GM21423 (cell line): ENCODE measurements around the gene ASB2.

Source experiments
- ATAC-seq: cut with Tn5 transposase; IDR thresholded peaks from one replicate; pipeline ENCODE4 v1.9.1; 2021; ENCODE audit warnings: mild to moderate bottlenecking, moderate library complexity; ENCODE audit not compliant: unreplicated experiment

The ASB2 gene

DNA sequence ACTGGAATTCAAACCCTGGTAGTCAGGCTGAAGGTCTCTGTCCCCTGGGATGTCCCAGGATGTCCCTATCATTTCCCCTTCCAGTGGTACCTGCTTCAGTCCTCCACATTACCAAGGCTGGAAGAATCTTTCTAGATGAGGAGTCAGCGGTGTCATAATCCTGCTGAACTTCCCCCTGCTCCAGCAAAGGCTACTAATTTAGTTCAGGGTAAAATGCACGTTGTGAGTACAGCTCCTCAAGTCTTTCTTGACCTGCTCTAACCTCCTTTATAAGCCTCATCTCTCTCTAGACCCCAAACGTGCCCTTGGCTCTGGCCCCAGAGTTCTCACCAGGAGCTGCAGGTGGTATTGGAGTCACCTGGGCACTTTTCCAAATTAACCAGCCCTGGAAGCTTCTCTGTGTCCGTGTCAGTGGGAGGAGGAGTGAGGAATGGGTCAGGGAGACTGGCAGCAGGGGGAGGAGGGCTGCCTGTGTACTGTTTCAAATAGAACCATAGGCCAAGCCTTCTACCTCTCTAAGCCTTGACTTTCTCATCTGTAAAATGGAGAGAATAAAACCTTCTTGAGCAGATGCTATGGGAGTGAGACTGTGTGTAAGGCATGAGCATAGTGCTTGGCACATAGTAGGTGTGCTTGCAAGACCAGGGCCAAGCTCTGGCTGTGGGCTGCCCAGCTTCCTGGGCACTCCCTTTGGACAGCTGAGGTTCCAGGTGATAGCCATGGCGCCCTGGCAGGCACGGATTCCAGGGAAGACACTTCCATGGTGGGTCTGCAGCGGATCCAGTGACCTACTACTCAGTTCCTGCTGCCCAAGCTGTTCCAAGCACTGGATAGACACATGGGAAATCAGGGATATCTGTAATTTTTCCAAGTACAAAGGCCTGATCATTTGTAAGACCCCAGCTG is 24.5 kb downstream of the ASB2 start:
- ATAC-seq: no peak

DNA sequence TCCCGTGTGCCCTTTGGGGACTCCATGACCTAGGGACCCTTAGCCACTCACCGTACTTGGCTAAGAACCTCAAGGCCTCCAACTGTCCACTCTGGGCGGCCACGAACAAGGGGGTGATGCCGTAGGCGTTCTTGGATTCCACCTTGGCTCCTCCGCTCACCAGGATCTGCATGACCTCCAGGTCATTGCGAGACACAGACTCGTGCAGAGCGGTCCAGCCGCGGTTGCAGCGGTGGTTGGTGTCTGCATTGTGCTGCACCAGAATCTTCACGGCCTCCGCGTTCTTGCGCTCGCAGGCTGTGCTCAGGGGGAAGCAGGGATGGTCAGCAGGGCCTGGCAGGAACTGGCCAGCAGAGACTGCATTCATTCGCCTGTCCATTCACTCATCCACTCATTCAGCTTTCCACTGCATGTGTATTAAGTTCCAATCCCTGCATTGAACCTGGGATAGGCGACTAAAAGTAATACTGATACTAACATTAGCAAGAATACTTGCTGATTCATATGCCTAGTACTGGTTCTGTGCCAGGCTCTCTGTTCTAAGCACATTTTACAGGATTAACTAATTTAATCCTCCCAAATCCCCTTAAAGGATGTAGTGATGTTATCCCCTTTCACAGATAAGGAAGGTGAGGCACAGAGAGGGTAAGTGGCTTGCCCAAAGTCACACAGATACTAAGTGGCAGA is 25.3 kb downstream of the ASB2 start:
- ATAC-seq: no peak

DNA sequence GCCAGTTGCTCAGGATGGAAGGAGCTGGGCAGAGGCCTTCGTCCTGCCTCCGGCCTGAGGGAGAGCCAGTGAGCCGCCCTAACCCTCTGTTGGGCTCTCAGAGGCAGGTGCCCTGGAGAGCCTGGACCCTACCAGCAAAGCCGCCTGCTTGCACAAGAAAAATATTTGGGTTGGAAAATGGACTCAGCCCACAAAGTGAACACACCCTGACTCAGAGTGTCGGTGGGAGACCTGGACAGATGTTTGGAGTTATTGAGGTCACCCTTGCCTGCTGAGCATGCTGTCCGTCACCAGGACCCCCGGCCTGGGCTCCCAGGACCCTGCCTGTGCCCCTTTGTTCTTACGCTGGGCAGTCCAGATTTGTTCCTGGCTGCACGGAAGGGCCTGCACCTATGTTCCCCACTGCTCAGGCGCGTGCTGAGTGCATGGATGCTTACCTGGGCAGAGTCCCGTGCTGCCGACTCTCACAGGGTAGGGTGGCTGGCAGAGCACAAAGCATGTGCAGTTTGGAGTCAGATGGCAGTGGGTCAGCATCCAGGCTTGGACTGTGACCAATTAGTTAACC is 26.8 kb downstream of the ASB2 start:
- ATAC-seq: no peak

DNA sequence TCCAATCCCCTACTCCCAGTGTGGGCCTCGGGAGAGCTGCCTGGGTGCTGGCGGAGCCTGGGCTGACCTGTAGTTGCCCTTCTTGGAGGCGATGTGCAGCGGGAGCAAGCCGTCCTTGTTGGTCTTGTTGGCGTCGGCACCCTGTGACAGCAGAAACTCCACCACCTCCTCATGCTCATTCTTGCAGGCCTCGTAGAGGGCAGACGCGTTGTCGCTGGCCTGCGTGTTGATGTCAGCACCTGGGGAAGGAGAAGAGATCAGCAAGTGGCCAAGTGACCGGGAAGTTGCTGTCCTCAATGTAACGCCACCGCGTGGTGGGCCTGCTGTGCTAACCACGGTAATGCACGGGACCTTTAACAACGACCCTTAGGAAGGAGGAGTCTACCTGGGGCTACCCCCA is 29.1 kb downstream of the ASB2 start:
- ATAC-seq: no peak

DNA sequence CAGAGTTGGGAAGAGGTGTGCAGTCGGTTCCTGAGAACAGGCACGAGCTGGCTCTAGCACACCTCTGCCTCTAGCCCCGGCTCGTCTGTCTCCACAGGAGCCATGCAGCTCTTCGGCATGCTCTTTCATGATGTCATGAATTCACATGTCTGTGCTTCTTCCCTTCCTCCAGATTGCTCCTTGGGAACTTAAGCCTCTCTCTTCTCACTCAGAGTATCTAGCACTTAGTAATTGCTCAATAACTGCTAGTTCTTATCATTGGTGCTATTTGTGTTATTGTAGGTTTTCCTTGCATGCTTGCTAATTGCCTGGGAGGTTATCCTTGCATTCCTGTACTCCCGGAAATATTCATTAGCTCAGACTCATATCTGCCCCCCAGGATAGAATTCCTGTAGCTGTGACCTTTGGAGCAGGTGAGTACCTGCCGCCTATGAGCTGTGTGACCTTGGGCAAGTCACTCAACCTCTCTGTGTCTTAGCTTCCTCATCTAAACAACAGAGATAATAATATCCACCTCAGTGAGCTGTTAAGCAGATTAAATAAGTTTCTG is 29.8 kb downstream of the ASB2 start:
- ATAC-seq: no peak

DNA sequence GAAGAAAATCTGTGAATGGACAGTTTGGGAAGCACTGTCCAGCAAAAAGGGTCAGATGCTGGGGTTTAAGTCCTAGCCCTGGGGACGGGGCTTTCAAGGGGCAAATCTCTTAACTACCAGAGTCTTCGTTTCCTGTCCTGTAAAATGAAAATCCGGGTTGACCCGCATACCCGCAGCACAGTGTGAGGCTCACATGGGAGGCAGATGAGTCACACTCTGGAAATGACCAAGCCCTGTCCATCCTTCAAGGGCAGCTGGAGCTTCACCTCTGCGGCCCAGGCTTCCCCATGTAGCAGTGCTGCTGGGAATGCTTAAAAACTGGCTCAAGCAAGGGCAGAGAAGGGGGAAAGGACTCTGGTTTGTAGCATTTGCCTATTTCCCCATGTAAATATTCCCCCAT is 30.3 kb downstream of the ASB2 start:
- no peak for ATAC-seq

DNA sequence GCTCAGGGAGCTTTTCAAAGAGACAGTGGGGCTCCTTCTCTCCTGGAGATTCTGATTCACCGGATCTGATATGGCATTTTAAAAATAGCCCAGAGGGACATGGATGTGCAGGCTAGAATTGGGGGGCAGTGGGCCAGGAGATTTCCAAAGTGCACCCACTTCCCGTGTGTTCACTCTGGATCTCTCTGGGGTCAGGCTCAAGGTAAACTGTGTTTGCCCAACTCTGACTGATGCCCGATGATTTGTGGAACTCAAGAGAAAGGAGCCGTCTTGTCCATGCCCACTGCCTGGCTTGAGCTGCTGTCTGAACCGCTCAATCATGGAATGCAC is 31.3 kb downstream of the ASB2 start:
- ATAC-seq: no peak

DNA sequence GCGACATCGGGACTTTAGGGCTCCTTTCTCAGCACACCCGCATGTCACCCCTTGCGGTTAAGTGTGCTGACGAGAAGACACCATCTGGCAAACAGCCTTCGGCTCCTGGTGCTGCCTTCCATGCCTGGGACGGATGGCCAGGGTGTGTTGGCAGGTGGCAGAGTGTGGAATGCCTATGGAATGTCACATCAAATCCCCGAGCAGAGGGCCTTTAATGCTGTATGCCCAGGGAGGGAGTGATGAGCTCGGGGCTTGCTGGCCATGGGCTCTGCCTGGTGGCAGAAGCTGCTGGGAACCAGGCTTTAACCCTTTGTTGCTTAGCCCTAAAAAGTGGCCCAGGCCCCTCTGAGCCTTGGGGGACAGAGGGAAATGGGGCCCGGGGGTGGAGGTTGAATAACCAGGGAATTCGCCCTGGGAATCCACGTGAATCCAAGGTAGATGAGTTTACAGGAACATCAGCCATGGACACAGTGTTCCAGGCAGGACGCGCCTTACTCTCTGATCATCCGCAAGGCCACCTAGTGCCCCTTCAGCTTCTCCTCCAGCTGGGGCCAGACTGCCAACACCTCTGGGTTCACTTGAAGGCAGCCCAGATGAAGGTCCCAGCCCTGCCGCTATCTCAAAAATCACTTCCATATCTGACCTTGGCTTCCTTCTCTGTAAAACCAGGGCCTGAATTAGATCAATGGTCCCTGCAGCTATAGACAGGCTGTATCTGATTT is 31.9 kb downstream of the ASB2 start:
- ATAC-seq: no peak

DNA sequence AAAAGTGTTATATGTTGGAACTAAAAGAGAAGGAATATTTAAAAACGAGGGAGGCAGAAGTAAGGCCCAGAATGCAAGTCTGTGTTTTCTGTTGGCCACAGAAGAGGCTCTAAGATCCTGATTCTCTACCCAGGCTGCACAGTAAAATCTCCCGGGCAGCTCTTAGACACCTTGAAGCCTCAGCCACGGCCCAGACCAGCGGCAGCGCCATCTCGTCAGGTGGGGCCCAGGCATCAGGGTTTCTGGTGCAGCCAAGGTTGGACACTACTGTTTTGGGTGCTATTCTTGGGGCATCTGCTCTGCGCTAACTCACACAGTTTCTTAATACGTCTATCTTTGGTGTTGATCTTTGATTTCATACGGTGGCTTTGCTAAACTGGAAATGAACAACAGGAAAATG is 32.4 kb downstream of the ASB2 start:
- no peak for ATAC-seq

DNA sequence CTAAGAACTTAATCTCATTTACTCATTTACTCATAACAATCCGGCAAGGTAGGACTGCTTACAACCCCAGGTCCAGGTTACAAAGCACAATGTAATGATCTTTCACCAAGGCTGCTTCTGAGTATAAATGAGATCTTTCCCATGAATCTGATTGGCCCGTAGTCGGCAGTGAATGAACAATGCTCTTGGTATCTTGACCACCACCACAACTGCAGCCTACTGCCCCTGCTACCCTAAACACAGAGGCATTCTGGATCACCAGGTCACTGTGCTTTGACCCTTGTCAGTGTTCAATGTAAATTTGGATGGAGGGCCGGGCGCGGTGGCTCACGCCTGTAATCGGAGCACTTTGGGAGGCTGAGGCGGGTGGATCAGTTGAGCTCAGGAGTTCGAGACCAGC is 33.3 kb downstream of the ASB2 start:
- ATAC-seq: no peak

DNA sequence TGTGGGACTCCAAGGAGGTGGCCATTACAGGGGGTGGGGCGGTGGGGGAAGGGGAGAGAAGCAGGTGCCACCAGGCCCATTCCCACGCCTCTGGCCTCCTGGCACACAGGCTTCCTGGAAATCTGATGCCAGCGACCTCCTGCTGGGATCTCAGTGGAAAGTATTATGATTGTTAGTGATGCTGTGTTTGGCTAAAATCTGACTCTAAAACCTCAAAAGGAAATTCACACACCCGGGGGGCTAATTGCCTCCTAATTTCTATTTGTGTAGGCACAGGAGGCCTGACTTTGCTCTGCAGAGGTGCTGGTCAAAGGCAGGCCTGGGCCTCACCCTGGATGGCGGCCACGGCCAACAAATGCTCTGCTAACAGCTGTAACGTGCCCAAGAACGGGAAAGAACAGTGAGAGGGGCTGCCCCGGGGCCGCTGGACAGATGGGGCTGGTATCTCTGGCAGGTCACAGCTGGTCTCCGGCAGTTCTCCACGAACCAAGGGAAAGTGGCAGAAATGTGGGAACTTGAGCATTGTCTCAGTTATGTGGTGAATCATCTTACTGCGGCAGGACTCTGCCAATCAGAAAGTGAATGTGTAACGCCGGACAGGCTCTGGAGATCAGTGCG is 35.0 kb downstream of the ASB2 start:
- ATAC-seq: no peak

DNA sequence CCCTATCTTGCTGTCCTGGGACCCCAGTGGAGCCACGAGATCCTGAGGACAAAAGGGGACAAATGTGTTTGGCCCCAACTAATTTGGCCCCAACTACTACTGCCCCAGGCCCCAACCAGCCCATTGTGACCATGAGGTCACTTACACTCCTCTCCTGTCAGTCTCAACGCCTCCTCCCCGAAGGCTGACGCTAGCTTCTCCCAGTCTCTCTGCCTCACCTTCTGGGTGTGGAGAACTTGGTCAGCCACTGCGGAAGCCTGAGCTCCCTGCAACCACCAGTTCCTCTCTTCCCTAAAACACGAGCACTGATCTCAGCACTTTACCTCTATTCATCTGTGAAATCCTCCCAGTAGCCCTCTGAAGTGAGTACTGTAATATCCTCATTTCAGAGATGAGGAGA is 35.9 kb downstream of the ASB2 start:
- ATAC-seq: no peak

DNA sequence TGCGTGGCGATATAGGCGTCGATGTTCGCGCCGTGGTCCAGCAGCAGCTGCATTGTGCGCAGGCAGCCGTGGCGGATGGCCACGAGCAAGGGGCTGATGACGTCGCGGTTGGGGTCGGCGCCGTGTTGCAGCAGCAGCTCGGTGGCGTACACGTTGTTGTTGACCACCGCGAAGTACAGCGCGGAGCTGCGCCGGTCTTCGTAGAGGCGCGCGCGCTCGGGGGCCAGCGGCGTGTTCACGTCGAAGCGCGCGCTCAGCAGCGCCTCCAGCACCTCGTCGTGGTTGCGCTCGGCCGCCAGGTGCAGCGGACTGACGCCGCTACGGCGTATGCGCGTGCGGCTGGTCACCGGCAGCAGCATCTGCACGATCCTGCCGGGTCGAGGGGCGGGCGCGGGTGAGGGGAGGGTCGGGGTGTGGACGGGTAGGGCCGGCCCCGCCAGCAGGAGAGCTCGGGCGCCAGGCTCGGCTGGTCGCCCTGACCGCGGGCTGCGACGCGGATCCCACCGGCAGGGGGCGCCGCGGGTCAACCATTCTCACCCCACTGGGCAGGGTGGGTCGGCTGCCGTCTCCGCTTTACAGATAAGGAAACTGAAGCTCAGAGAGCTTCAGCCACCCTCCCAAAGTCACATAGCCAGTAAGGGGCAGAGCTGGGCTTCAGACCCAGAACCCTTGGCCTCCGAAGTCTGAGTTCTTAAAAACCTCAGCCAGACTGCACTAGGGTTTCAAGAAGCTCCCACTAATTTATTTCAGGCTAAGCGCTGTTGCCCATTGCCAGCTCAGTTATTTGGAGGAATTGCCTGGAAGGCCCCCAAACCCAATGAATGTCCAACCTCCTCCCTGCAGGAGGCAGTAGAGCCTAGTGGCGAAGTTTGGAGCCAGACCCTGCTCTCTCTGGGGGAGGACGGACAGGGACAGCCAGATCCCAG is 36.8 kb downstream of the ASB2 start:
- peak; percentile 88 for ATAC-seq

DNA sequence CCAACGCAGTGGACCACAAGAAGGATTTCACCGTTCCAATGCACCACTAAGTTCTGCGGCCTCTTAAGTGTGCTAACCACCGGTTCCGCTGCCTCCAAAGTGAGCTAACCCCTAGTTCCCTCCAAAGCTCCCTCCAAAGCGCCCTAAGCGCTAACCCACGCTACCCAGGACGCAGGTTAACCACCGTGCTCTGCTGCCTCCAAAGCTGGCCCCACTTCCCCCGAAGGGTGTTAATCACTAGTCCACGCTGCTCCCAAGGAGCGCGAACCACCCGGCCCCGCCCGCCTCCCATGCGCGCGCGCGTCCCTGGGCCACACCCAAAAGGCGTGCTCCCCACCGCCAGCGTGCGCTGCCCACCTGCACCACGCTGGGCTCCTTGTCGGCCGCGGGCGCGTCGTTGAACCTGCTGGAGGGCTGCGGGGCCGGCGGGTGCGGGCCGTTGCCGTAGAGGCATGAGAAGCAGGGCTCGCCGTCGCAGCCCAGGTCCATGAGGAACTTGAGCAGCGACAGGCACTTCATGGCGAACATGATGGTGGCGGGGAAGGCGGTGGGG is 37.5 kb downstream of the ASB2 start:
- no peak for ATAC-seq

DNA sequence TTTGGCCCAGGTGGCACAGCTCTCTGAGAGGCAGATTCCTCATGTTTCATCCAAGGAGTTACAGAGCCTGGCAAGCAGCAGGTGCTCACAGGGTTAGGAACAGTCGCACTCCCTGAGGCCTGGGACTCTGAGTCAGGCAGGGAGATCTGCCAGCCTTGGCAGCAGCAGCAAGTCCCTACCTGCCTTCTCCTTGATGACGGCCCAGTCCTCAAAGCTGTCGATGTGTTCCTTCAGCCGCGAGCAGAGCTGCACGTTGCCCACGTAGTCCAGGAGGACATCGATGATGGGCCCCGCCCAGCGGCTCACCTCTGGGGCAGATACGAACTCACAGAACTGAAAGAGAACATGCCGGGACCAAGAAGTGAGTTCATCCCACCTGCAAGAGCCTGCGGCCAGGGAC is 38.9 kb downstream of the ASB2 start:
- no peak for ATAC-seq

DNA sequence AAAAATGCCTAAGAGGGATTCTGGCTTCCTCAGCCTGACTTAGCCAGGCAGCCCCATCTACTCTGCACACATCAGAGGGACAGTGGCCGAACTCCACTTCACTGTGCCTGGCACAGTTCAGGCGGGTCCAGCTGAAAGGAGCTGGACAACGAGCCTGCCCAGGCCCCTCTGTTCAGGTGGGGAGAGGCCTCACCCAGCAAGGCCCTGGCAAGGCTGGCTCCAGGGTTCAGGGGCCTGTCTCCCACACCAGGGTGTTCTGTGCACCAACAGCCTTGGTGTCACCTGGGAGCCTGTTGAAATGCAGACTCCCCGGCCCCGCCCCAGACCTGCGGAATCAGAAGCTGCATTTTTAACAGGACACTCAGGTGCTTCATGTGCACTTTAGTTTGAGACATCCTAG is 39.4 kb downstream of the ASB2 start:
- ATAC-seq: no peak

DNA sequence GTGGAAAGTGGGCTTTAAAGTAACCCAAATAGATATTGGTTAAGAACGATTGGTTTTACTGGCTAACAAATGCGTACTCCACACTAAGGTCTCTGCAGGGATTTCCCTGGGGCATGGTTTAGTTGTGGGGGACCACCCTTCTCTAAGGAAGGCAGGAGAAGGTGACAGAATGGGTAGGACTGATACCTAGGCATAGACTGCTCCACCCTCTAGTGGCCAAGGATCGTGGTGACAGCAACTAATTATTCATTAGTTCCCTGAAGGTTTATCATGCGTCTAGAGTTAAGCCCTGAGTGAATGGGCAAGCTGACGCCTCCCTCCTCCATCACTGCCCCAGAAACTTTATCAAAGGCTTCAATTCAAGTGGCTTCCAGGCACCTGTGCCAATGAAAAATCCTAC is 40.1 kb downstream of the ASB2 start:
- ATAC-seq: no peak

DNA sequence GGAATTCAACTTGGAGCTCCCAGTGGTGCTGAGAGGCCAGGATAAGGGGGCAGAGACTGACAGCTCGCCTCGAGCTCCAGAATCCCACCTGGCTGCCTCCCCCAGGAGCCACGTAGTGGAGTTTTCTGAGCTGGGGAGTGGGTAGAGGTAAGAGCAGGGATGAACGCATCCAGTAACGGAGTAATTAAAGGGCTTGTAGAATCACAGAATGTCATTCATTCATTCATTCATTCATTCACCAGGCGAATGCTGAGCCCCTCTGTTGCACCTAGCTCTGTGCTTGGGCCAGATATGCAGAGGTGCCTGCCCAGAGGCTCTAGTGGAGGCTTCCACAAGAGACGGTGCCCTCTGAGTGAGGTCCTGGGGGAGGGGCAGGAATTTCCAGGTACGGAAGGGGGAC is 41.2 kb downstream of the ASB2 start:
- no peak for ATAC-seq

DNA sequence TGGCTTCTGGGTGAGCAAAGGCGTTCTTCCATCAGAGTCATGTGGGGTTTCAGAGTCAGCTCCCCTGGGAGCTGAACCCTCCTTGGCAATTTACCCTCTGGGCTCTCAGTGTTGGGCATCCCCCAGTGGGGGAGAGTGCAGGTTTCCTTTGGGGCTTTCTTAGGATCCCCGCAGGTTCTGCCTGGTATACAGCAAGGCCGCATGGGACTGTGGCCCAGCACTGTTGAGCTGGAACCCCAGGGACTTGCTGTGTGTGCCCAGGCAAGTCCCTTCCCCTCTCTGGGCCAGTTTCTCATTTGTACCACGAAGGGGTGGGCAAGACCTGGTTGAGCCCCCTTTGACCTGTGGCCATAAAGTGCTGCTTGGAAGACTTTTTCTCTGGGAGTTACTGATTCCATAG is 43.7 kb downstream of the ASB2 start:
- no peak for ATAC-seq

DNA sequence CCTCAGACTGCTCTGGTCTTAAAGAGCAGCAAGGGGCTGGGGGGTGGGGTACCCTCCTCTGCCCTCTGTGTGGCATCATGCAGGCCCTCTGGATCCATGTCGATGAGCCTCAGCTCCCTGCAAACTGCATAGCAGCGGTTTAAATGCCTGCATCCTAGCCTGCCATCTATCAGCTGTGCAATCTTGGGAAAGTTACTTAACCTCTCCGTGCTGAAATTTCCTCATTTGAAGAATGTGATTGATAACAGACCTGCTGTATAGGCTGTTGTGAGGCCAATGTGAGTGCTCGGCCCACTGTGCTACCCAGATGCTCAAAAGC is 45.4 kb downstream of the ASB2 start:
- ATAC-seq: no peak
